ENCODE results near the gene CD177.
"Not testable (repeated sequence)": the region's sequence is repeated elsewhere in the genome, so short reads cannot be mapped to it uniquely, and the experiment has no call there.

DNA sequence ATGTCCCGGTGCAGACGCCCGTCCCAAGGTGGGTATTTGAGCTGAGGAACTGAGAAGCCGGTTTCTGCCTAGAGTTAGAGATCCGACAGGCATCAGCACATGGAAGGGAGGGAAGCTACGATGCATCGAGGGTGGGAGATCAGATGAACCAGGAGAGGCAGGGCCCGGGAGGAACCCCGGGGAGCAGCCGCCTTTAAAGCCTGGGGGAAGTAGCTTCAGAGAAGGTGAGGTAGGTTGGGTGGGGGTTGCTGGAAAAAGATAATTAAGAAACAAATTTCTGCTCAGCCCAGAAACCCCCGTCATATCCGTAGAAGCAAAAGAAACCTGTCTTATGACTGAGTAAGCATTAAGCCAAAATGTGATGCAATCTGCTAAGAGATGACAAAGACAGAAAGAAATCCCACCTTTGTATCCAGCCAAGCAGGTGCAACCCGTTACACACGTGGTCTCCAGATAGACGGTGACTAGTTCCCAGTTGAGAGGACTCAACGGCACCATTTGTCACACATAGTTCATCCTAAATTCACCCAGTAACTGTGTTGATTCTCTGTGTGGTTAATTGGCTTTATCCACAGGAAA lies 9.1 kb upstream of the CD177 start:
- TF ChIP-seq, protein P1, sequence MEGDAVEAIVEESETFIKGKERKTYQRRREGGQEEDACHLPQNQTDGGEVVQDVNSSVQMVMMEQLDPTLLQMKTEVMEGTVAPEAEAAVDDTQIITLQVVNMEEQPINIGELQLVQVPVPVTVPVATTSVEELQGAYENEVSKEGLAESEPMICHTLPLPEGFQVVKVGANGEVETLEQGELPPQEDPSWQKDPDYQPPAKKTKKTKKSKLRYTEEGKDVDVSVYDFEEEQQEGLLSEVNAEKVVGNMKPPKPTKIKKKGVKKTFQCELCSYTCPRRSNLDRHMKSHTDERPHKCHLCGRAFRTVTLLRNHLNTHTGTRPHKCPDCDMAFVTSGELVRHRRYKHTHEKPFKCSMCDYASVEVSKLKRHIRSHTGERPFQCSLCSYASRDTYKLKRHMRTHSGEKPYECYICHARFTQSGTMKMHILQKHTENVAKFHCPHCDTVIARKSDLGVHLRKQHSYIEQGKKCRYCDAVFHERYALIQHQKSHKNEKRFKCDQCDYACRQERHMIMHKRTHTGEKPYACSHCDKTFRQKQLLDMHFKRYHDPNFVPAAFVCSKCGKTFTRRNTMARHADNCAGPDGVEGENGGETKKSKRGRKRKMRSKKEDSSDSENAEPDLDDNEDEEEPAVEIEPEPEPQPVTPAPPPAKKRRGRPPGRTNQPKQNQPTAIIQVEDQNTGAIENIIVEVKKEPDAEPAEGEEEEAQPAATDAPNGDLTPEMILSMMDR (IDR thresholded peaks at IDR 0.05; ENCODE audit: low read length), result not testable (repeated sequence)
- TF ChIP-seq EZH2 (optimal IDR thresholded peaks at IDR 0.05; ENCODE audit: low read depth, low read length), result not testable (repeated sequence)

All from MM.1S (cell line).